GM12892 (cell line): ENCODE results near the gene TSPAN9.

Experiments
- POLR2A ChIP-seq: IDR thresholded peaks from 2 replicates; pipeline ENCODE4 v1.6.1; 2011; ENCODE audit warnings: low read depth, low read length, control low read depth
- POLR2AphosphoS5 ChIP-seq: IDR thresholded peaks from 2 replicates; pipeline ENCODE4 v1.6.1; 2011; ENCODE audit warnings: low read depth, low read length, control low read depth
- TAF1 ChIP-seq: IDR thresholded peaks from 2 replicates; pipeline ENCODE4 v1.6.1; 2011; ENCODE audit warnings: low read depth, mild to moderate bottlenecking, control low read depth, low read length, borderline replicate concordance

GRCh38 chr12:3105690-3106479, 28.7 kb downstream of the TSPAN9 start:
- TF ChIP-seq POLR2AphosphoS5, result no peak
- no peak for TF ChIP-seq POLR2A
- TF ChIP-seq TAF1, result no peak
